Left ventricle myocardium inferior (tissue), 1 donor: Measurements from ENCODE around the gene MMP7. TPM values are rescaled to one million over a fixed set of nuclear protein-coding genes. Genes with fewer than 3 reads are reported as not detected.

Experiments used
- DNase-seq: peaks from one replicate; pipeline ENCODE4 v3.0.0-alpha.2; 2020
- H3K27ac ChIP-seq: fragments of 200-600 bp; replicated peaks from 2 replicates; pipeline ENCODE4 v1.8.0; 2021
- H3K27me3 ChIP-seq: fragments of 200-600 bp; 2 replicates; pipeline ENCODE4 v1.8.0; 2021; ENCODE audit warnings: low read depth
- H3K36me3 ChIP-seq: fragments of 200-600 bp; 2 replicates; pipeline ENCODE4 v1.8.0; 2021
- H3K4me1 ChIP-seq: fragments of 200-600 bp; 2 replicates; pipeline ENCODE4 v1.8.0; 2021
- H3K4me3 ChIP-seq: fragments of 200-600 bp; 2 replicates; pipeline ENCODE4 v1.8.0; 2021; ENCODE audit warnings: mild to moderate bottlenecking, moderate library complexity
- H3K9me3 ChIP-seq: fragments of 200-600 bp; replicated peaks from 2 replicates; pipeline ENCODE4 v1.8.0; 2021
- CTCF ChIP-seq: fragments of 200-600 bp; IDR thresholded peaks from 2 replicates; pipeline ENCODE4 v1.8.0; 2021; ENCODE audit warnings: antibody characterized with exemption, mild to moderate bottlenecking, borderline replicate concordance
- intact Hi-C: fragments of 100-400 bp; cut with micrococcal nuclease; formaldehyde crosslinking; loops from one replicate; pipeline ENCODE4 v1.11.0; 2022
- total RNA-seq: library from RNA; stranded (reverse); fragmentation: NEBNext Ultra II Directional; extraction: Animal tissue kit (Norgen Biotek cat#: 25700); gene quantifications from one replicate; pipeline ENCODE4 v1.2.1, GENCODE V29; 2021
- donor health status: DM: no; HTN: yes; CAD: no; lungs with severe emphysema.

MMP7 gene
- total RNA-seq, 1 donor from 2014 or later: not detected

- Histone ChIP-seq H3K36me3 (no peaks in the 10 kb centered on the region), H3K4me3 (no peak overlapping the region), H3K27ac (no peak overlapping the region), H3K4me1 (no peaks in the 10 kb centered on the region), H3K27me3 (peaks cover 14% of the 10 kb centered on the region), H3K9me3 (no peaks in the 10 kb centered on the region)
- no peak for TF ChIP-seq CTCF
- intact Hi-C loops: no loop called here
- no peak for DNase-seq
These were observed 2.9 kb downstream of the MMP7 start for GRCh38 chr11:102527684-102528083.

- Histone ChIP-seq H3K9me3 (no peaks in the 10 kb centered on the region), H3K27ac (no peak overlapping the region), H3K27me3 (peaks cover 20% of the 10 kb centered on the region), H3K4me3 (no peak overlapping the region), H3K4me1 (no peaks in the 10 kb centered on the region), H3K36me3 (no peaks in the 10 kb centered on the region)
- no peak for TF ChIP-seq CTCF
- intact Hi-C loops: no loop called here
- DNase-seq: no peak
These were observed 3.5 kb downstream of the MMP7 start for GRCh38 chr11:102527041-102527440.

GRCh38 chr11:102523887-102524286, 6.7 kb downstream of the MMP7 start:
- Histone ChIP-seq H3K27me3 (peaks cover 37% of the 10 kb centered on the region), H3K4me1 (no peaks in the 10 kb centered on the region), H3K9me3 (no peaks in the 10 kb centered on the region), H3K27ac (no peak overlapping the region), H3K36me3 (no peaks in the 10 kb centered on the region), H3K4me3 (no peak overlapping the region)
- DNase-seq: no peak
- no peak for TF ChIP-seq CTCF
- intact Hi-C loops: no loop called here

- no peak for TF ChIP-seq CTCF
- Histone ChIP-seq H3K4me3 (no peak overlapping the region), H3K4me1 (no peaks in the 10 kb centered on the region), H3K27ac (no peak overlapping the region), H3K27me3 (peaks cover 42% of the 10 kb centered on the region), H3K9me3 (no peaks in the 10 kb centered on the region), H3K36me3 (no peaks in the 10 kb centered on the region)
- intact Hi-C loops: no loop called here
- DNase-seq: no peak
These were observed 7.4 kb downstream of the MMP7 start for GRCh38 chr11:102523189-102523570.

- no peak for DNase-seq
- Histone ChIP-seq H3K27me3 (peaks cover 42% of the 10 kb centered on the region), H3K36me3 (no peaks in the 10 kb centered on the region), H3K27ac (no peak overlapping the region), H3K9me3 (no peaks in the 10 kb centered on the region), H3K4me1 (no peaks in the 10 kb centered on the region), H3K4me3 (no peak overlapping the region)
- no peak for TF ChIP-seq CTCF
- intact Hi-C loops: no loop called here
These were observed 8.0 kb downstream of the MMP7 start for GRCh38 chr11:102522312-102523188.
